ENCODE measurements around the gene CD33. TPM values are rescaled to one million over a fixed set of nuclear protein-coding genes. Genes with fewer than 3 reads are reported as not detected.
A peak's percentile ranks its signal among the peaks of the same experiment; 100 is the strongest.

The CD33 gene
- total and polyA plus RNA-seq, 9 of the 15 experiments (the other 6 are each of a cell fraction or from before 2014, with no cell fraction given): 36.1 to 88.6 (median 49.6) TPM

DNA sequence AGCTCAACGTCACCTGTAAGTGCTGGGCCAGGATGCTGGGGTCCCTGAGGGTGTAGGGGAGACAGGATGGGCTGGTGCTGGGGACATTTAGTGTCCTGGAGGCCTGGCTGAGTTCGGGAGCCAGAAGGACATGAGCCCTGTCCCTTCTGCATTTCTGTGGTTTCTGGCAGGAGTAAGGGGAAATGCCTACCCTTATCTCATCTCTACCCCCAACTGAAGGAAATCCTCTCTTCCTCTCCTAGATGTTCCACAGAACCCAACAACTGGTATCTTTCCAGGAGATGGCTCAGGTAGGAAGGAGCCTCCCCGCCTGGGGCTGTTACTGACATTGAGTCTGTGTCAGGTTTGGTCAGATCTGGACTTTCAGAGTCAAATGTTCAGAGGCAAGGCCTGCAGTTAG lies 1.2 kb downstream of the CD33 start (continued):
- TF ChIP-seq, protein P1, sequence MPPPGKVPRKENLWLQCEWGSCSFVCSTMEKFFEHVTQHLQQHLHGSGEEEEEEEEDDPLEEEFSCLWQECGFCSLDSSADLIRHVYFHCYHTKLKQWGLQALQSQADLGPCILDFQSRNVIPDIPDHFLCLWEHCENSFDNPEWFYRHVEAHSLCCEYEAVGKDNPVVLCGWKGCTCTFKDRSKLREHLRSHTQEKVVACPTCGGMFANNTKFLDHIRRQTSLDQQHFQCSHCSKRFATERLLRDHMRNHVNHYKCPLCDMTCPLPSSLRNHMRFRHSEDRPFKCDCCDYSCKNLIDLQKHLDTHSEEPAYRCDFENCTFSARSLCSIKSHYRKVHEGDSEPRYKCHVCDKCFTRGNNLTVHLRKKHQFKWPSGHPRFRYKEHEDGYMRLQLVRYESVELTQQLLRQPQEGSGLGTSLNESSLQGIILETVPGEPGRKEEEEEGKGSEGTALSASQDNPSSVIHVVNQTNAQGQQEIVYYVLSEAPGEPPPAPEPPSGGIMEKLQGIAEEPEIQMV (tag; conservative IDR thresholded peaks at IDR 0.05; ENCODE audit: low read depth): no peak
- TF ChIP-seq ZNF311 (CRISPR knock-in tag; IDR thresholded peaks at IDR 0.05): no peak
- TF ChIP-seq ETV6 (IDR thresholded peaks at IDR 0.05; ENCODE audit: borderline replicate concordance in 1 of 2, low read depth in 2 of 2, low read length in 1 of 2): peak in 1 of 2 experiments; percentile 55; a peak in 1 of 4 replicates
- TF ChIP-seq ETV6 (CRISPR knock-in tag; IDR thresholded peaks at IDR 0.05; ENCODE audit: borderline replicate concordance): no peak
- TF ChIP-seq RAD21 (CRISPR knock-in tag; conservative IDR thresholded peaks at IDR 0.05 in 1 of 2, IDR thresholded peaks at IDR 0.05 in 1 of 2): no peak
- TF ChIP-seq RCOR1 (IDR thresholded peaks at IDR 0.05; ENCODE audit: borderline replicate concordance in 1 of 2, low read depth in 2 of 2, low read length in 2 of 2): 0 out of 4 replicates have a peak, but pooled peaks of 1 of the 2 experiments have one; percentile 13
- no peak for TF ChIP-seq USF2 (CRISPR knock-in tag; IDR thresholded peaks at IDR 0.05)
- TF ChIP-seq NFIC (IDR thresholded peaks at IDR 0.05): no peak
- TF ChIP-seq HMG20A (CRISPR knock-in tag; conservative IDR thresholded peaks at IDR 0.05): no peak
- TF ChIP-seq MEF2A (IDR thresholded peaks at IDR 0.05; ENCODE audit: control insufficient read depth, low read depth, low read length): no peak
- peak; percentile 54; the same call in 1 of the 2 replicates for TF ChIP-seq ESRRA (IDR thresholded peaks at IDR 0.05; ENCODE audit: borderline replicate concordance, low read depth)
- TF ChIP-seq ZNF583 (CRISPR knock-in tag; IDR thresholded peaks at IDR 0.05): no peak
- no peak for TF ChIP-seq MTA2 (IDR thresholded peaks at IDR 0.05; ENCODE audit: low read depth)
- no peak for TF ChIP-seq EP400 (IDR thresholded peaks at IDR 0.05)
- no peak for TF ChIP-seq DDX20 (tag; IDR thresholded peaks at IDR 0.05; ENCODE audit: low read depth)
- no peak for TF ChIP-seq PHTF2 (CRISPR knock-in tag; IDR thresholded peaks at IDR 0.05)
- no peak for TF ChIP-seq PCBP2 (IDR thresholded peaks at IDR 0.05; ENCODE audit: low read depth, low read length, poor library complexity, severe bottlenecking)
